SK-N-SH (cell line): Measurements from ENCODE around the gene PRKCA. TPM values are rescaled to one million over a fixed set of nuclear protein-coding genes. Genes with fewer than 3 reads are reported as not detected.

ENCODE experiments used
- CTCF ChIA-PET: fragments of 300-600, 350-600 bp; formaldehyde crosslinking; extraction: SDS; loops from one replicate; lab custom pipeline; 2021; lab: Yijun Ruan, JAX
- POLR2A ChIA-PET: fragments of 350-600 bp; sonication (Branson Sonifier 250); formaldehyde crosslinking; extraction: SDS; loops from one replicate; lab custom pipeline; 2020; ENCODE audit warnings: antibody characterized with exemption, inconsistent platforms; lab: Yijun Ruan, JAX
- DNase-seq: peaks from one replicate; pipeline ENCODE4 v3.0.0; 2012
- H2AFZ ChIP-seq: fragments of 200-600 bp; sonication (generic); 2 replicates; pipeline ENCODE4 v1.8.1; 2016; ENCODE audit warnings: antibody characterized with exemption, mild to moderate bottlenecking, low read depth
- H3F3A ChIP-seq: fragments of 200-600 bp; sonication (generic); replicated peaks from 2 replicates; pipeline ENCODE3; 2016; ENCODE audit warnings: antibody characterized with exemption, mild to moderate bottlenecking; ENCODE audit not compliant: insufficient read depth
- H3K27ac ChIP-seq, 2 experiments: fragments of 200-500 bp in 1 of 2; fragments of 200-600 bp in 1 of 2; sonication (Bioruptor generic) in 1 of 2; sonication (generic), shearing (Covaris generic) in 1 of 2; 2 replicates each; pipeline versions ENCODE4 v1.5.1 to v1.6.1; 2014 to 2016; ENCODE audit warnings: low read depth in 2 of 2, inconsistent platforms in 1 of 2, low read length in 1 of 2, mild to moderate bottlenecking in 1 of 2, mixed read lengths in 1 of 2
- H3K27me3 ChIP-seq: fragments of 200-600 bp; sonication (generic), shearing (Covaris generic); 2 replicates; pipeline ENCODE4 v1.6.1; 2016; ENCODE audit warnings: mixed run types; ENCODE audit not compliant: insufficient read depth
- H3K36me3 ChIP-seq, 2 experiments: fragments of 200-500 bp in 1 of 2; fragments of 200-600 bp in 1 of 2; sonication (Bioruptor generic) in 1 of 2; sonication (generic) in 1 of 2; replicated peaks in 1 of 2; 2 replicates each; pipeline versions ENCODE3 to v1.5.1; 2014 to 2016; ENCODE audit warnings: low read length in 1 of 2, mild to moderate bottlenecking in 1 of 2; ENCODE audit not compliant: insufficient read depth in 2 of 2, control insufficient read depth in 1 of 2
- H3K4me1 ChIP-seq, 2 experiments: fragments of 200-500 bp in 1 of 2; fragments of 200-600 bp in 1 of 2; sonication (Bioruptor generic) in 1 of 2; sonication (generic), shearing (Covaris generic) in 1 of 2; 2 replicates each; pipeline versions ENCODE4 v1.5.1 to v1.6.1; 2014 to 2016; ENCODE audit warnings: low read depth in 1 of 2, low read length in 1 of 2, mixed run types in 1 of 2; ENCODE audit not compliant: insufficient read depth in 2 of 2, control insufficient read depth in 1 of 2
- H3K4me2 ChIP-seq: fragments of 200-600 bp; sonication (generic), shearing (Covaris generic); 2 replicates; pipeline ENCODE4 v1.6.1; 2017; ENCODE audit warnings: mixed run types
- H3K4me3 ChIP-seq, 2 experiments: fragments of 200-500 bp in 1 of 2; fragments of 200-600 bp in 1 of 2; sonication (Bioruptor generic) in 1 of 2; sonication (generic), shearing (Covaris generic) in 1 of 2; 2 replicates each; pipeline versions ENCODE4 v1.5.1 to v1.8.1; 2014 to 2016; ENCODE audit warnings: low read depth in 2 of 2, inconsistent platforms in 1 of 2, low read length in 1 of 2, mild to moderate bottlenecking in 1 of 2, mixed read lengths in 1 of 2, moderate library complexity in 1 of 2
- H3K79me2 ChIP-seq: fragments of 200-600 bp; sonication (generic); 2 replicates; pipeline ENCODE4 v1.8.1; 2017; ENCODE audit warnings: mild to moderate bottlenecking; ENCODE audit not compliant: insufficient read depth
- H3K9ac ChIP-seq: fragments of 200-600 bp; sonication (generic); 2 replicates; pipeline ENCODE4 v1.6.1; 2017; ENCODE audit warnings: mixed run types
- H3K9me2 ChIP-seq: fragments of 200-600 bp; sonication (generic); 2 replicates; pipeline ENCODE4 v1.6.1; 2017; ENCODE audit warnings: mixed run types
- H3K9me3 ChIP-seq: fragments of 200-600 bp; sonication (generic); 2 replicates; pipeline ENCODE4 v1.6.1; 2017; ENCODE audit warnings: mixed run types, mild to moderate bottlenecking, moderate library complexity
- H4K20me1 ChIP-seq: fragments of 200-600 bp; sonication (generic); 2 replicates; pipeline ENCODE4 v1.6.1; 2017; ENCODE audit warnings: mild to moderate bottlenecking, mixed run types; ENCODE audit not compliant: insufficient read depth
- CTCF ChIP-seq: fragments of 200-600 bp; sonication (generic); IDR thresholded peaks from 2 replicates; pipeline ENCODE4 v1.6.1; 2017; ENCODE audit warnings: antibody characterized with exemption, mild to moderate bottlenecking, moderate library complexity
- FOSL2 ChIP-seq: IDR thresholded peaks from 2 replicates; pipeline ENCODE4 v1.4.0; 2012; ENCODE audit warnings: low read depth, mild to moderate bottlenecking, moderate library complexity, borderline replicate concordance
- FOXJ3 ChIP-seq: sonication (generic); formaldehyde crosslinking; IDR thresholded peaks from 2 replicates; pipeline ENCODE4 v1.5.1; 2020; ENCODE audit warnings: mild to moderate bottlenecking, missing genetic modification reagents
- GABPA ChIP-seq: IDR thresholded peaks from 2 replicates; pipeline ENCODE4 v1.4.0; 2012; ENCODE audit warnings: low read depth, mild to moderate bottlenecking
- NFIC ChIP-seq: IDR thresholded peaks from 2 replicates; pipeline ENCODE4 v1.4.0; 2012; ENCODE audit warnings: borderline replicate concordance
- NRF1 ChIP-seq: IDR thresholded peaks from 2 replicates; pipeline ENCODE4 v1.6.1; 2012; ENCODE audit warnings: low read depth, mild to moderate bottlenecking, low read length
- RAD21 ChIP-seq: IDR thresholded peaks from 2 replicates; pipeline ENCODE4 v1.6.1; 2012; ENCODE audit warnings: mild to moderate bottlenecking, low read length
- REST ChIP-seq: IDR thresholded peaks from 2 replicates; pipeline ENCODE4 v1.6.1; 2012; ENCODE audit warnings: mild to moderate bottlenecking, low read depth, low read length, moderate library complexity
- RFX5 ChIP-seq: IDR thresholded peaks from 2 replicates; pipeline ENCODE4 v1.6.1; 2012; ENCODE audit warnings: mild to moderate bottlenecking, improper control_type of control experiment, low read length
- SIN3A ChIP-seq: IDR thresholded peaks from 2 replicates; pipeline ENCODE4 v1.6.1; 2012; ENCODE audit warnings: low read depth, mild to moderate bottlenecking, low read length, moderate library complexity, borderline replicate concordance
- TCF12 ChIP-seq: IDR thresholded peaks from 2 replicates; pipeline ENCODE4 v1.4.0; 2012
- TEAD4 ChIP-seq: IDR thresholded peaks from 2 replicates; pipeline ENCODE4 v1.4.0; 2012; ENCODE audit warnings: mild to moderate bottlenecking, borderline replicate concordance; ENCODE audit not compliant: insufficient read depth
- WGBS: methylation state at CpG from one replicate; pipeline ENCODE4 v1.1.6; 2017; ENCODE audit warnings: low lambda C conversion rate; 5-methylcytosine and 5-hydroxymethylcytosine counted together
- polyA plus RNA-seq, 3 experiments: library from polyadenylated mRNA; depleted of rRNA; stranded (reverse); fragments of >200 nt; gene quantifications; 2 replicates each; pipeline ENCODE4 v1.2.3, GENCODE V29; 2012
- TF ChIP-seq, protein P1 (sequence below): IDR thresholded peaks from 2 replicates; pipeline ENCODE4 v1.4.0; 2012; ENCODE audit warnings: low read depth
- TF ChIP-seq, protein P2 (sequence below): fragments of 150-350 bp; IDR thresholded peaks from 2 replicates; pipeline ENCODE4 v1.6.1; 2017; ENCODE audit warnings: antibody characterized with exemption, low read length, low read depth, borderline replicate concordance
- TF ChIP-seq, protein P3 (sequence below): fragments of 150-350 bp; IDR thresholded peaks from 2 replicates; pipeline ENCODE4 v1.6.1; 2016; ENCODE audit warnings: mild to moderate bottlenecking, low read depth, low read length

The PRKCA gene
- polyA plus RNA-seq, 1 of the 3 experiments (the other 2 are of a cell fraction), result 108 TPM

DNA sequence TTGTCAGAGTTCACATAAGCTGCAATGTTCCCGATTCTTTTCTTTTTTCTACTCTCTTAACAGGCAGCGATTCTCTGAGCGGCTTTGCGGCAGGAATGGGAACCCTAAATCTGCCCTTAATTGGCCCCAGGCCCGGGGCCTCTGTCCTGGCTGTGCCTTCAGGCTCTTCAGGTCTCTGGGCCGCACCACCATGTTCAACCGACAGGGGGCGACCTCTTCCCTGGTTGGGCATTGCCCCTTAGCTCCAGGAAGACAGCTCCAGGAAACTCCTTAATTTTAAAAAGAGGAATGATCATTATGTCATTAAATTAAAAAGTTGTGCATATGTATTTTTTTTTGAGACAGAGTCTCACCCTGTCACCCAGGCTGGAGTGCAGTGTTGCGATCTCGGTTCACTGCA is 552.8 kb downstream of the PRKCA start:
- Histone ChIP-seq H3F3A (no peaks in the 10 kb centered on the region), H3K27ac (no peak overlapping the region), H3K9me2 (no peaks in the 10 kb centered on the region), H4K20me1 (no peaks in the 10 kb centered on the region), H3K4me2 (no peak overlapping the region), H3K4me1 (no peaks in the 10 kb centered on the region), H3K4me3 (no peak overlapping the region), H3K9ac (no peak overlapping the region), H3K79me2 (no peaks in the 10 kb centered on the region), H3K36me3 (no peaks in the 10 kb centered on the region), H3K9me3 (no peaks in the 10 kb centered on the region; the same call in 1 of the 2 replicates)
- ChIA-PET CTCF (interaction anchor here (0.6 to 1.2 kb wide), 2 partner anchors 11 to 87 kb away, joined by 3 read pairs; no protein-coding TSS in a partner anchor), POLR2A (no interaction called here)
- WGBS, result 67% methylated on average over 10 of the region's 10 CpGs
- DNase-seq, result no peak
- TF ChIP-seq CTCF (peak; percentile 40), FOSL2 (no peak), NRF1 (no peak), TEAD4 (no peak), NFIC (no peak), TCF12 (no peak)
- TF ChIP-seq, protein P1, sequence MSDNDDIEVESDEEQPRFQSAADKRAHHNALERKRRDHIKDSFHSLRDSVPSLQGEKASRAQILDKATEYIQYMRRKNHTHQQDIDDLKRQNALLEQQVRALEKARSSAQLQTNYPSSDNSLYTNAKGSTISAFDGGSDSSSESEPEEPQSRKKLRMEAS, result no peak
- TF ChIP-seq, protein P2, sequence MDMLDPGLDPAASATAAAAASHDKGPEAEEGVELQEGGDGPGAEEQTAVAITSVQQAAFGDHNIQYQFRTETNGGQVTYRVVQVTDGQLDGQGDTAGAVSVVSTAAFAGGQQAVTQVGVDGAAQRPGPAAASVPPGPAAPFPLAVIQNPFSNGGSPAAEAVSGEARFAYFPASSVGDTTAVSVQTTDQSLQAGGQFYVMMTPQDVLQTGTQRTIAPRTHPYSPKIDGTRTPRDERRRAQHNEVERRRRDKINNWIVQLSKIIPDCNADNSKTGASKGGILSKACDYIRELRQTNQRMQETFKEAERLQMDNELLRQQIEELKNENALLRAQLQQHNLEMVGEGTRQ, result no peak
- TF ChIP-seq, all 33 proteins: peak for 1
- Histone ChIP-seq H3K27me3 (peaks cover 12% of the 10 kb centered on the region), H2AFZ (no peak overlapping the region)

GRCh38 chr17:66858226-66859083 is 556.0 kb downstream of the PRKCA start:
- POLR2A ChIA-PET, result no interaction called here
- Histone ChIP-seq H2AFZ (no peak overlapping the region), H3K36me3 (no peaks in the 10 kb centered on the region), H3F3A (no peaks in the 10 kb centered on the region), H3K9me3 (no peaks in the 10 kb centered on the region), H3K9me2 (no peaks in the 10 kb centered on the region), H3K4me2 (no peak overlapping the region), H3K27ac (no peak overlapping the region), H3K4me3 (no peak overlapping the region), H3K27me3 (peaks cover 21% of the 10 kb centered on the region), H3K9ac (no peak overlapping the region), H3K79me2 (no peaks in the 10 kb centered on the region), H4K20me1 (no peaks in the 10 kb centered on the region), H3K4me1 (no peaks in the 10 kb centered on the region)
- no peak for DNase-seq
- CTCF ChIA-PET, result interaction anchor here (1.0 kb wide), 1 partner anchor 153 kb away, joined by 3 read pairs; no protein-coding TSS in a partner anchor
- WGBS, result 77% methylated on average over 6 of the region's 12 CpGs
- TF ChIP-seq, protein P3, sequence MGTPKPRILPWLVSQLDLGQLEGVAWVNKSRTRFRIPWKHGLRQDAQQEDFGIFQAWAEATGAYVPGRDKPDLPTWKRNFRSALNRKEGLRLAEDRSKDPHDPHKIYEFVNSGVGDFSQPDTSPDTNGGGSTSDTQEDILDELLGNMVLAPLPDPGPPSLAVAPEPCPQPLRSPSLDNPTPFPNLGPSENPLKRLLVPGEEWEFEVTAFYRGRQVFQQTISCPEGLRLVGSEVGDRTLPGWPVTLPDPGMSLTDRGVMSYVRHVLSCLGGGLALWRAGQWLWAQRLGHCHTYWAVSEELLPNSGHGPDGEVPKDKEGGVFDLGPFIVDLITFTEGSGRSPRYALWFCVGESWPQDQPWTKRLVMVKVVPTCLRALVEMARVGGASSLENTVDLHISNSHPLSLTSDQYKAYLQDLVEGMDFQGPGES, result no peak
- TF ChIP-seq CTCF (no peak), RFX5 (no peak), FOXJ3 (no peak), SIN3A (no peak), GABPA (no peak), REST (no peak), RAD21 (no peak), NRF1 (no peak)
